EL (cell line): Measurements from ENCODE around the gene CSN3.

Experiments used
- DNase-seq: peaks from one replicate; pipeline ENCODE4 v3.0.0-alpha.2; 2016

The CSN3 gene

DNA sequence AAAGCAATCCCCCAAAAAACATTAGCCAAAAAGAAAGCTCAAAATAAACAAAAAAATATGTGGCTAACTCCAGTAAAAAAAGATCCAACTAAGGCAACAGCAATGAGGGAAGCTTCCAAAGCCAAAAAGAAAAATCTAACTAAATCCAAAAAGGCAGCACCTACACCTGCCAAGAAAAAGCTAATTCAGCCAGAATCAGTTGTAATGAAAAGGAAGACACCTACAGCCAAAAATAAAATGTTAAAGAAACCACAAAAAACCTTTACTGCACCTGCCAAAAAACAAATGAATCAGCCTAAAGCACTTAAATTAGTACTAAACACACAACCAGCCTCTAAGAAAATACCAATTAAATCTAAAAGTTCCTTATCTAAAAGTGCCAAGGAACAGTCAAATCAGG is 55.2 kb downstream of the CSN3 start:
- no peak for DNase-seq

GRCh38 chr4:70298051-70298450 is 55.7 kb downstream of the CSN3 start:
- DNase-seq: no peak

DNA sequence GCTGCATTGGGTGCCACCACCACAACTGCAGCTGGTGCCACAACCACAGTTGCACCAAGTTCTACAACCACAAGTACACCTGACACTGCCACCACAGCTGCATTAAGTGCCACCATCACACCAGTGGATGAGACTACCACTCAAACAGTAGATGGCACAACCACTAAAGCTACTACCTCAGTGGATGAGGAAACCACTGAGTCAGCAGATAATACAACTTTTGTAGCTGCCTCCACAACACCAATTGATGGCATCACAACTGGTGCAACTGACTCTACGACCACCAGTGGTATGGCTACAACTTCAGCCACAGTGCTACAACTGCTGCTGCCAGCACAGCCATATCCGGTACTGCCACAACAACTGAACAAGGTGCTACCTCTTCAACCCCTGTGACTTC is 57.2 kb downstream of the CSN3 start:
- DNase-seq: no peak

- no peak for DNase-seq
Measured at GRCh38 chr4:70300215-70300614, 57.8 kb downstream of the CSN3 start.
